ENCODE results near the gene CHST6. TPM values are rescaled to one million over a fixed set of nuclear protein-coding genes. Genes with fewer than 3 reads are reported as not detected.

The CHST6 gene
- total and polyA plus RNA-seq, 10 of the 15 experiments (the other 5 are each of a cell fraction or from before 2014, with no cell fraction given): 0.14 to 2.5 (median 0.51) TPM

DNA sequence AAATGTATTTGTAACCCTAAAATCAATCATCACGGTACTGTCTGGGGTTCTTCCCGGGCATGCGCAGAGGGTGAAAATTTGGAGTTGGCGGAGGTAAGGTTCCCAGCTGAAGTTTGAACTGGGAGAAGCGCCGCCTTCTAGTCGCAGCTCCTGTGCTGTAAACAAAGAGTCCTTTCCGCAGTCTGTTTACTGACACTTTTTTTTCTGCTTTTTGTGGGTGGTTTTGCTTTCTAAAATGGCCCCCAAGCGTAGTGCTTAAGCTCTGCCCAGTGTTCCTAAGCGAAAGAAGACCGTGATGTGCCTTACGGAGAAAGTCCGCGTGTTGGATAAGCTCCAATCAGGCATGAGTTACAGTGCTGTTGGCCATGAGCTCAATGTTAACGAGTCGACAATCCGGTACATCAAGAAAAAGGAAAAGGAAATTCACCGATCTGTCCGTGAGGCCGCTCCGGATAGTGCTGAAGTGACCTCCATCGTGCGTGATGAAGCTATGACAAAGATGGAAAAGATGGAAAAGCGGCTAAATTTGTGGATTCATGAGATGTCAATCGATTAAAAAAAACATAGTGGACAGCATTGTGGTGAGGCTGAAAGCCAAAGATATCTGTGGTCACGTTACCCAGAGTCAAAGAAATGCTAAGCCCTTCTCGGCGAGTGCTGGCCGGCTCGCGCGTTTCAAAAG is 61.4 kb downstream of the CHST6 start (continued):
- TF ChIP-seq NR2C2 (IDR thresholded peaks at IDR 0.05; ENCODE audit: borderline replicate concordance, control insufficient read depth, insufficient read length, low read depth) (no peak), STAT3 (IDR thresholded peaks at IDR 0.05; ENCODE audit: low read depth, low read length) (0 out of 2 replicates have a peak, but pooled peaks have one; percentile 48), RBBP5 (conservative IDR thresholded peaks at IDR 0.05) (no peak), HDGF (IDR thresholded peaks at IDR 0.05) (no peak; the same call in 1 of the 2 replicates), SIN3A (IDR thresholded peaks at IDR 0.05; ENCODE audit: low read depth, low read length) (peak; percentile 77; the same call in 1 of the 2 replicates), EZH2 (IDR thresholded peaks at IDR 0.05; ENCODE audit: borderline replicate concordance, control insufficient read depth, low read depth, low read length) (no peak), SMC3 (IDR thresholded peaks at IDR 0.05; ENCODE audit: borderline replicate concordance, low read length) (no peak), JUNB (IDR thresholded peaks at IDR 0.05) (no peak), NFIC (IDR thresholded peaks at IDR 0.05; ENCODE audit: low read depth, low read length) (0 out of 2 replicates have a peak, but pooled peaks have one; percentile 25), NR2F1 (conservative IDR thresholded peaks at IDR 0.05) (no peak), POLR2AphosphoS2 (IDR thresholded peaks at IDR 0.05; ENCODE audit: low read depth, low read length) (no peak), LARP7 (IDR thresholded peaks at IDR 0.05) (no peak), ZNF384 (IDR thresholded peaks at IDR 0.05; ENCODE audit: borderline replicate concordance, low read depth, low read length) (0 out of 2 replicates have a peak, but pooled peaks have one; percentile 43)
- TF ChIP-seq, protein P1, sequence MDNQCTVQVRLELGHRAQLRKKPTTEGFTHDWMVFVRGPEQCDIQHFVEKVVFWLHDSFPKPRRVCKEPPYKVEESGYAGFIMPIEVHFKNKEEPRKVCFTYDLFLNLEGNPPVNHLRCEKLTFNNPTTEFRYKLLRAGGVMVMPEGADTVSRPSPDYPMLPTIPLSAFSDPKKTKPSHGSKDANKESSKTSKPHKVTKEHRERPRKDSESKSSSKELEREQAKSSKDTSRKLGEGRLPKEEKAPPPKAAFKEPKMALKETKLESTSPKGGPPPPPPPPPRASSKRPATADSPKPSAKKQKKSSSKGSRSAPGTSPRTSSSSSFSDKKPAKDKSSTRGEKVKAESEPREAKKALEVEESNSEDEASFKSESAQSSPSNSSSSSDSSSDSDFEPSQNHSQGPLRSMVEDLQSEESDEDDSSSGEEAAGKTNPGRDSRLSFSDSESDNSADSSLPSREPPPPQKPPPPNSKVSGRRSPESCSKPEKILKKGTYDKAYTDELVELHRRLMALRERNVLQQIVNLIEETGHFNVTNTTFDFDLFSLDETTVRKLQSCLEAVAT (IDR thresholded peaks at IDR 0.05): peak; percentile 86
- TF ChIP-seq, protein P2, sequence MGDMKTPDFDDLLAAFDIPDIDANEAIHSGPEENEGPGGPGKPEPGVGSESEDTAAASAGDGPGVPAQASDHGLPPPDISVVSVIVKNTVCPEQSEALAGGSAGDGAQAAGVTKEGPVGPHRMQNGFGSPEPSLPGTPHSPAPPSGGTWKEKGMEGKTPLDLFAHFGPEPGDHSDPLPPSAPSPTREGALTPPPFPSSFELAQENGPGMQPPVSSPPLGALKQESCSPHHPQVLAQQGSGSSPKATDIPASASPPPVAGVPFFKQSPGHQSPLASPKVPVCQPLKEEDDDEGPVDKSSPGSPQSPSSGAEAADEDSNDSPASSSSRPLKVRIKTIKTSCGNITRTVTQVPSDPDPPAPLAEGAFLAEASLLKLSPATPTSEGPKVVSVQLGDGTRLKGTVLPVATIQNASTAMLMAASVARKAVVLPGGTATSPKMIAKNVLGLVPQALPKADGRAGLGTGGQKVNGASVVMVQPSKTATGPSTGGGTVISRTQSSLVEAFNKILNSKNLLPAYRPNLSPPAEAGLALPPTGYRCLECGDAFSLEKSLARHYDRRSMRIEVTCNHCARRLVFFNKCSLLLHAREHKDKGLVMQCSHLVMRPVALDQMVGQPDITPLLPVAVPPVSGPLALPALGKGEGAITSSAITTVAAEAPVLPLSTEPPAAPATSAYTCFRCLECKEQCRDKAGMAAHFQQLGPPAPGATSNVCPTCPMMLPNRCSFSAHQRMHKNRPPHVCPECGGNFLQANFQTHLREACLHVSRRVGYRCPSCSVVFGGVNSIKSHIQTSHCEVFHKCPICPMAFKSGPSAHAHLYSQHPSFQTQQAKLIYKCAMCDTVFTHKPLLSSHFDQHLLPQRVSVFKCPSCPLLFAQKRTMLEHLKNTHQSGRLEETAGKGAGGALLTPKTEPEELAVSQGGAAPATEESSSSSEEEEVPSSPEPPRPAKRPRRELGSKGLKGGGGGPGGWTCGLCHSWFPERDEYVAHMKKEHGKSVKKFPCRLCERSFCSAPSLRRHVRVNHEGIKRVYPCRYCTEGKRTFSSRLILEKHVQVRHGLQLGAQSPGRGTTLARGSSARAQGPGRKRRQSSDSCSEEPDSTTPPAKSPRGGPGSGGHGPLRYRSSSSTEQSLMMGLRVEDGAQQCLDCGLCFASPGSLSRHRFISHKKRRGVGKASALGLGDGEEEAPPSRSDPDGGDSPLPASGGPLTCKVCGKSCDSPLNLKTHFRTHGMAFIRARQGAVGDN (IDR thresholded peaks at IDR 0.05): peak; percentile 67; the same call in 1 of the 2 replicates
- TF ChIP-seq, protein P3, sequence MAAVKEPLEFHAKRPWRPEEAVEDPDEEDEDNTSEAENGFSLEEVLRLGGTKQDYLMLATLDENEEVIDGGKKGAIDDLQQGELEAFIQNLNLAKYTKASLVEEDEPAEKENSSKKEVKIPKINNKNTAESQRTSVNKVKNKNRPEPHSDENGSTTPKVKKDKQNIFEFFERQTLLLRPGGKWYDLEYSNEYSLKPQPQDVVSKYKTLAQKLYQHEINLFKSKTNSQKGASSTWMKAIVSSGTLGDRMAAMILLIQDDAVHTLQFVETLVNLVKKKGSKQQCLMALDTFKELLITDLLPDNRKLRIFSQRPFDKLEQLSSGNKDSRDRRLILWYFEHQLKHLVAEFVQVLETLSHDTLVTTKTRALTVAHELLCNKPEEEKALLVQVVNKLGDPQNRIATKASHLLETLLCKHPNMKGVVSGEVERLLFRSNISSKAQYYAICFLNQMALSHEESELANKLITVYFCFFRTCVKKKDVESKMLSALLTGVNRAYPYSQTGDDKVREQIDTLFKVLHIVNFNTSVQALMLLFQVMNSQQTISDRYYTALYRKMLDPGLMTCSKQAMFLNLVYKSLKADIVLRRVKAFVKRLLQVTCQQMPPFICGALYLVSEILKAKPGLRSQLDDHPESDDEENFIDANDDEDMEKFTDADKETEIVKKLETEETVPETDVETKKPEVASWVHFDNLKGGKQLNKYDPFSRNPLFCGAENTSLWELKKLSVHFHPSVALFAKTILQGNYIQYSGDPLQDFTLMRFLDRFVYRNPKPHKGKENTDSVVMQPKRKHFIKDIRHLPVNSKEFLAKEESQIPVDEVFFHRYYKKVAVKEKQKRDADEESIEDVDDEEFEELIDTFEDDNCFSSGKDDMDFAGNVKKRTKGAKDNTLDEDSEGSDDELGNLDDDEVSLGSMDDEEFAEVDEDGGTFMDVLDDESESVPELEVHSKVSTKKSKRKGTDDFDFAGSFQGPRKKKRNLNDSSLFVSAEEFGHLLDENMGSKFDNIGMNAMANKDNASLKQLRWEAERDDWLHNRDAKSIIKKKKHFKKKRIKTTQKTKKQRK (IDR thresholded peaks at IDR 0.05; ENCODE audit: low read depth, low read length): no peak
- TF ChIP-seq, protein P4, sequence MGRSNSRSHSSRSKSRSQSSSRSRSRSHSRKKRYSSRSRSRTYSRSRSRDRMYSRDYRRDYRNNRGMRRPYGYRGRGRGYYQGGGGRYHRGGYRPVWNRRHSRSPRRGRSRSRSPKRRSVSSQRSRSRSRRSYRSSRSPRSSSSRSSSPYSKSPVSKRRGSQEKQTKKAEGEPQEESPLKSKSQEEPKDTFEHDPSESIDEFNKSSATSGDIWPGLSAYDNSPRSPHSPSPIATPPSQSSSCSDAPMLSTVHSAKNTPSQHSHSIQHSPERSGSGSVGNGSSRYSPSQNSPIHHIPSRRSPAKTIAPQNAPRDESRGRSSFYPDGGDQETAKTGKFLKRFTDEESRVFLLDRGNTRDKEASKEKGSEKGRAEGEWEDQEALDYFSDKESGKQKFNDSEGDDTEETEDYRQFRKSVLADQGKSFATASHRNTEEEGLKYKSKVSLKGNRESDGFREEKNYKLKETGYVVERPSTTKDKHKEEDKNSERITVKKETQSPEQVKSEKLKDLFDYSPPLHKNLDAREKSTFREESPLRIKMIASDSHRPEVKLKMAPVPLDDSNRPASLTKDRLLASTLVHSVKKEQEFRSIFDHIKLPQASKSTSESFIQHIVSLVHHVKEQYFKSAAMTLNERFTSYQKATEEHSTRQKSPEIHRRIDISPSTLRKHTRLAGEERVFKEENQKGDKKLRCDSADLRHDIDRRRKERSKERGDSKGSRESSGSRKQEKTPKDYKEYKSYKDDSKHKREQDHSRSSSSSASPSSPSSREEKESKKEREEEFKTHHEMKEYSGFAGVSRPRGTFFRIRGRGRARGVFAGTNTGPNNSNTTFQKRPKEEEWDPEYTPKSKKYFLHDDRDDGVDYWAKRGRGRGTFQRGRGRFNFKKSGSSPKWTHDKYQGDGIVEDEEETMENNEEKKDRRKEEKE (IDR thresholded peaks at IDR 0.05): no peak

All from GM12878 (cell line).